Stimulated activated naive CD8-positive, alpha-beta T cell treated with anti-CD3 and anti-CD28 coated beads, Interleukin-15, Interleukin-2, amounts not matched to agents 100 U/mL and 50 U/mL, for 24 hours (primary cell): ENCODE results near the gene FGF19.

Experiments
- ATAC-seq: fragments of 150-1000 bp; cut with Tn5 transposase; one replicate; pipeline ENCODE4 v1.10.0; 2021
- DNase-seq: peaks from one replicate; pipeline ENCODE4 v3.0.0; 2021

FGF19 gene

GRCh38 chr11:69716891-69717747 is 13.3 kb upstream of the FGF19 start:
- ATAC-seq (no peak), DNase-seq (no peak)

DNA sequence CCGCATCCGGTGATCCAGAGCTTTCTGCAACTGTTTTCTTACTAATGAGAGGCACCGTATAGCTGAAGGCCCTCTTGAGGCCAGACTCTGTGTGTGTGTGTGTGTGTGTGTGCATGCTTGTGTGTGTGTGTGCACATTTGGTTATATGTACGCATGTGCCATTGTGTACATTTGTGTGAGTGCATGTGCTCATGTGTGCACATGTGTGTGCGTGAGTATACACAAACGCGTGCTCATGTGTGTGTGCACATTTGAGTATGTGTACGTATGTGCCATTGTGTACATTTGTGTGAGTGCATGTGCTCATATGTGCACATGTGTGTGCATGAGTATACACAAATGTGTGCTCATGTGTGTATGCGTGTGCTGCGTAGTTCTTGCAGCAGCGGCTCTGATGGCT is 12.3 kb upstream of the FGF19 start:
- ATAC-seq (no peak), DNase-seq (no peak)

DNA sequence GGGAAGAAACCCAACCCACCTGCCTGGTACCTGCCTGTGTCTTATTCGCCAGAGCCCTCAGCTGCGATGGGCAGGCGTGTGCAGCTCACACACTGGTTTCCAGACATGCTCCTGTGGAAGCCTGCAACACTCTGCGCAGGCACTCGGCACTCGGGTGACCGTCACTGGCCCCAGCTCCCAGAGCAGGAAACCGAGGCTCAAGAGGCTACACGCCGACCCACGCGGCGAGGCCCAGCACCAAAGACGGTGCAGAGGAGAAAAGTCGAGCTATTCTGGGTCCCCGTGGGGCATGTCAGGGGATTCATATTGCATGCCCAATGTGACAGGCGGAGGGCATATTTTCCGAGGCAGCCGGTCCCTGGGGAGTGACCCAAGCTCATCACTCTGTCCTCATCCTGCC is 11.6 kb upstream of the FGF19 start:
- ATAC-seq, result no peak
- DNase-seq, result no peak

GRCh38 chr11:69711822-69712801 is 8.3 kb upstream of the FGF19 start:
- no peak for DNase-seq

DNA sequence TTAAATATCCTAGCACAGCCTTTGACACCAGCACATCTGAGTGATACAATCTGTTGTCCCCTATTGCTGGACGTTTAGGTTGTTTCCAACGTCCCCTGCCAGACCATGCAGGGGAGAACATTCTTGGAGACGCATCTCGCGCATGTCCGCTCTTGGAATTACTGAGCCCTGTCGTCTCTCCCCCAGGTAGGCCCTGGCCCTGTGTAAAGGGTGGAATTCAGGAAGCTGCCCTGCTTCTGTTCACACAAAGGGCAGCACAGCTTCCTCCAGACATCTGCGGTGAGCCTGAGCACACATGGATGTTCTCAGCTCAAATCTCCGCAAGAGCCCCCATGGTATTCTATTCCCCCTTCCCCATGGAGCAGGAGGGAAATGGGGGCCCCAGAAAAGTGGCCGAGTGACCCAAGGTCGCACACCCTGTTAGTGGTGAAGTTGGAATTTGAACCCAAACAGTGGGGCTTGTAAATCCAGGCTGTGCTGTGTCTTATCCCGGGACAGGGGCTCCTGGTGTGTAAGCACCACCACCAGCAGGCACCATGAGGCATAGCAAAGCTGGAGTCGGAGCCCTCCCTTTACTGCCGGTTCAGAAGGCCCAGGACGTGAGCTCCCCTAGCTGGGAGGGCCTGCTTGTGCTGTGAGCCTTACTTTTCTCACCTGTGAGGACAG is 5.0 kb upstream of the FGF19 start:
- no peak for DNase-seq
- no peak for ATAC-seq

More at GRCh38 chr11:69711822-69712801, 8.3 kb upstream of the FGF19 start:
- no peak for ATAC-seq

DNA sequence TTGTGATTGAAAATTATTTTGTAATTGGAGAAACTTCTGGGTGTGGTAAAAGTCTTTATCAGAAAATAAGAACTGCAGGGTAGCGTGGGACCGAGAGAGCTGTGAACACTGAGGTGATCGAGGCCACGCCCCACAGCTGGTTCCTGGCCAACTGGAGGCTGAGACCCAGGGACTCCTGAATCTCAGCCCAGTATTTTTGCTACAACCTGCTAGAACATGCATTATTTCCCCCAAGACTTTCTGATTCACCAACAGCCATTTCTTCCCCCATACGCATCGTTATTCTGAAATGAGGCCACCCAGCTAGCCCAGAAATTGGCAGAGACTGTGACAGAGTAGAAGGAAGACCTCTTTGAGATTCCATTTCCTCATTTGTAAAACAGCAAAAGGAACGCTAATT is 3.4 kb upstream of the FGF19 start:
- DNase-seq, result no peak
- ATAC-seq, result no peak

DNA sequence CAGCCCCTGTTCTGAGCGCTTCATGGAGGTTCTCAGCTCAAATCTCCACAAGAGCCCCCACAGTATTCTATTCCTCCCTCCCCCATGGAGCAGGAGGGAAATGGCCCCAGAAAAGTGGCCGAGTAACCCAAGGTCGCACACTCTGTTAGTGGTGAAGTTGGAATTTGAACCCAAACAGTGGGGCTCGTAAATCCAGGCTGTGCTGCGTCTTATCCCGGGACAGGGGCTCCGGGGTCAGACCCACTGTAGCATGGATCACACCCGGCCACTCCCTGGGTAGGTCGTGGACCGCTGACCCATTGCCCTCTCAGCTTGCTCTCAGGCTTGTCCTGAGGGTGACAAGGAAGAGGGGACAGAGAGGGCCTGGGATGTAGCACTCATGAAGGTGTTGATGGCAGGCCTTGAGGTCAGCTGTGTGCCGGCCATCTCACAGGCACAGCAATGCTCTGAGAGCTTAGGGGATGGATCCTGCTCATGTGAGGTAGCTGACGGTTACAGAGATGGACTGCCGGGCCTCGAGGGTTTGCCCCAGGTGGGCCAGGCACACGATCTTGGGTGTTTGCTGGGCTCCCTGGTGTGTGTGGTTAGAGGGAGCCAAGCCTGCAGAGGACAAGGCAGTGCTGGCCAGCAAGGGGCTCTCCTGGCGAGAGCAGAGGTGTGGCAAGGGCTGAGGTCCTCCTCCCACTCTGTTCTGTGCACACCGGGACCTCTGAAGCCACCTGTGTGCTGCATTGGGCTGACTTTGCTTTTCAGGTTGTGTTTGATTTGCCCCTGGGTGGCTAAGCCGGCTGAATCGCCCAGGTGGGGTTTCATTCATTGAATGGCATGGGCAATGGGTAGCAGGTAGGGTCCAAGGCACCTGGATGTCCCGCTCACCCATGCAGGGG is 2.3 kb upstream of the FGF19 start:
- no peak for DNase-seq
- no peak for ATAC-seq

DNA sequence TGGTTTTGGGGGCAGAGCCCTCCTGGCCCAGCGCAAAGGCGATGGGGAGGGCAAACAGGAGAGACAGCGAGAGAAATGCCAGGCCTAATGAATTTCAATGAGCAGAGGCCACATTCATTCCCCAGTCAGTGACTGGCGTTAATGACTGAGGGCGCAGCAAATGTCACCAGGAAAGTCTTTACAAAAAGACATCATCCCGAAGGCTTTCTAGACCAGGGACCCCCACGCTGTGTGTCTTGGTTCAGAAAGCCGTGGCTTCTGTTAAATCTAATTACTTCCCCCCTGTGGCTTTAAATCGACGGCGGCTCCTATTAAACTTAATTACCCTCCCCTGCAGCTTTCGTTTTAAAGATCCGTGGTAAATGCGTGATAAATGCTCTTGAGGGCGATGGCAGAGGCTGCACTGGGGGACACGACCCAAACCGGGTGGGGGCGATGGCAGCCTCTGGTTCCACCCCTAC is 1.6 kb upstream of the FGF19 start:
- ATAC-seq (no peak), DNase-seq (no peak)

GRCh38 chr11:69704508-69705253 is 859 bp upstream of the FGF19 start:
- no peak for ATAC-seq

GRCh38 chr11:69703453-69703767 is 412 bp downstream of the FGF19 start:
- no peak for DNase-seq
- no peak for ATAC-seq

More at GRCh38 chr11:69704508-69705253, 859 bp upstream of the FGF19 start:
- peak; percentile 37 for DNase-seq

GRCh38 chr11:69702769-69703452 is 911 bp downstream of the FGF19 start:
- ATAC-seq, result no peak
- no peak for DNase-seq

DNA sequence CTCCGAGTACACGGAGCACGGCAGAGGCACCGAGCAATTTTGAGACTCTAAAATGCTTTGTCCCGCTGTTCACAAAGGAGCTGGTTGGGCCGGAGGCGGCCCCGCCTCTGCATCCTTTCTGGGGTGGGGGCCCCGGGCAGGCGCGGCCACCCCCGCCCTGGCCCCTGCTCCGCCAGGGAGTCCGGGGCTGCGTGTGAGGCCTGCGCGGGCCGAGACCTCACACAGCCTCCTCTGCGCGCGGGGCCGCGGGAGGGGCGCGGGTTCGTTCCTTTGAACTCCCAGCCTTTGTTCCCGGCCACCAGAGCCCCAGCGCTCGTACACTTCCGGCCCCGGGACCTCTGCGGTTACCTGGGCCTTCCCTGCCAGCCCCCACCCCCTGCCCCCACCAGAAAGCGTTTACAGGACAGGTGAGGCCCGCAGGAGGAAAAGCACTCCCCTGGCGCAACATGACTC is 1.6 kb downstream of the FGF19 start:
- DNase-seq (no peak), ATAC-seq (no peak)

DNA sequence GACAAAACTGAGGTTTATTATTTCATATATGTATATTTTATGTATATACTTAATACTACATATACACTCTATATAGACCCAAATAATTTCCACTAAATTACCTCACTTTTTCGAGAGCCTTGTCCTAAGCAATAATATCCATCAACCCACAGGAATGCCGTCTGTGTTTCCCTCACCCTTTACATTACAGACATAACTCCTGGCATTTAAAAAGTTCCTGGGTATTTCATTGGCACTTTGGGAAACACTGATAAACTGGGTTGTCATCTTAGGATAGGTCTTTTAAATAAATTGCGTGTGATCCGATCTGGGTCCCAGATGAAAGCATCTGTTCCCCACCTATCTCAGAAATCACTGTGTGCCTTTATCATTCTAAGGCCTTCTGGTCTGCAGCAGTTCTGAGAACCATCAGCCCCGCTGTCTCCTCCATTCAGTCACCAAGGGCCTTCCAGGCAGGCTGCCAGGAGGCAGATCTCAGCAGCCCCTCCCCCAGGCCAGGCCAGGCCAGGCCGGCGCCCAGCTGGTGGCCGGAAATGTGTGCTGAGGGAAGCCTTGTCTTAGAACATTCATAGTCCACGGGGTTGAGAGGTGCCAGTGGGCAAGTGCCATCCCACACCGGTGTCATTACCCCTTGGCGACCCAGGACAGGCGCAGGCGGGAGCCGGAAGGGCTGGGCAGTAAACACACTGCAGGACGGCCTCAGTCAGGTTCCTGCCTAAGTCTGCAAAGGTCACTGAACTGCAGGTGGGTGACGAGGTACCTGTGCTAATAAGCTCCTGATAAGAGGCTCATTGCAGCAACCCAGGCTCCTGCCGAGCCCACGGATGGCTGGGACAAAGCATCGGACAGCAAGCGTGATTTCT is 3.3 kb downstream of the FGF19 start:
- no peak for DNase-seq

DNA sequence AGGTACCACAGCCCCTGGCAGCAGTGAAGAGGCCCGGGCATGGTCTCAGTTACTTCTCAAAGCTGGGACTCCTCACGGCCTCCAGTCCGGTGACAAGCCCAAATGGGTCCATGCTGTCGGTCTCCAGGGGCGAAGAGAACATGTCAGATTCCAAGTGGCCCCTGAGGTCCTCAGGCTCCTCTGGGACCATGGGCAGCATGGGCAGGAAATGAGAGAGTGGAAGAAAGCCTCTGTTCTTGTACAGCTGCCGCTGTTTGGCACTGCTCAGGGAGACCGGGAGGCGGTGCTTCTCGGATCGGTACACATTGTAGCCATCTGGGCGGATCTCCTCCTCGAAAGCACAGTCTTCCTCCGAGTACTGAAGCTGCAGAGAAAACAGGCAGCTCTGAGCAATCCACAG is 4.6 kb downstream of the FGF19 start:
- DNase-seq (no peak), ATAC-seq (no peak)

More for the DNA sequence above, 3.3 kb downstream of the FGF19 start:
- ATAC-seq, result no peak

DNA sequence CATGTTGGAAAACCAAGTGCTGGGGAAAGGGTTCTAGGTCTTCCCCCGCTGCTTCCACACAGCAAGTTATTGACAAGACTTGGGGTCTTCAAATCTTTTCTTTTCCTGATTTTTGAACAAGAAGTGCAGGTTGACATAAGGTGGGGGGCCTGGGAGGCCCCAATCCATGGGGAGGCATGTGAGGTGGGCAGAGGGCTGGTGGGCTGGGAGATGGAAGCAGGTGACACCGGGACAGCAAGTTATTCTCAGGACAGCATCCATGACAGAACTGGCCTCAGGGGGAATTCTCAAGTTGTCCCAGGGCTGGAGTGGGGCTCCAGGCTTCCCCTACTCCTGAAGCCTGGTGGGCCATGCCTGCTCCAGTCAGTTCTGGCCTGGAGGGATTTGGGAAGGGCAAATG is 5.5 kb downstream of the FGF19 start:
- ATAC-seq, result no peak
- no peak for DNase-seq

GRCh38 chr11:69697861-69698260 is 6.0 kb downstream of the FGF19 start:
- ATAC-seq (no peak), DNase-seq (no peak)

DNA sequence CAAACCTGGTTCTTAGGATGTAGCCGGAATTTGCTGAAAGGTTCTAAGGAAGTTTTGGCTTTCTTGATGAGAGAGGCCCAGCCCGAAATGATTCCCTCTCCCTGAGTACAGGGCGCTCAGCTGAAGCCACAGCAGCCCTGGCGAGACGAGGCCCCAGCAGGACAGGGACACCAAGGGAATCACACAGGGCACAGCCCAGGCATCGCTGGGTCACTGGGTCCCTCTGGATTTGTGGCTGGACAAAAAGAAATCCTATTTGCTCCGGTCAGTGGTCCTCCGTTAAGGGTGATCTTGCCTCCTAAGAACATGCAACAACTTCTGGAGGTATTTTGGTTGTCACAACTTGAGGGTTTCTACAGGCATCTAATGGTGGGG is 6.4 kb downstream of the FGF19 start:
- DNase-seq (no peak), ATAC-seq (no peak)

GRCh38 chr11:69696749-69697468 is 6.9 kb downstream of the FGF19 start:
- no peak for ATAC-seq
- DNase-seq, result no peak
